Measurements from ENCODE around the gene CCDC191. TPM values are rescaled to one million over a fixed set of nuclear protein-coding genes. Genes with fewer than 3 reads are reported as not detected.

The CCDC191 gene
- total RNA-seq, 4 donors from 2014 or later: 0.92 to 3.6 (median 1.8) TPM

- TF ChIP-seq POLR2A (IDR thresholded peaks at IDR 0.05): no peak
- no peak for TF ChIP-seq CTCF (IDR thresholded peaks at IDR 0.05)
- intact Hi-C loops (cut with DNase I): no loop called here
- H3K4me1 ChIP-seq: no peaks in the 10 kb centered on the region
- DNase-seq: no peak
- H3K4me3 ChIP-seq: no peak overlapping the region
- H3K36me3 ChIP-seq: peaks cover 0 to 61% (median 0%) of the 10 kb centered on the region in 3 donors
- no peaks in the 10 kb centered on the region for H3K27me3 ChIP-seq
- no peaks in the 10 kb centered on the region for H3K9me3 ChIP-seq
- no peak overlapping the region for H3K27ac ChIP-seq
Observed at GRCh38 chr3:113981803-113982202, 74.5 kb downstream of the CCDC191 start.

GRCh38 chr3:113979916-113980315 is 76.4 kb downstream of the CCDC191 start:
- no peak overlapping the region for H3K4me3 ChIP-seq
- H3K36me3 ChIP-seq: peaks cover 0 to 55% (median 0%) of the 10 kb centered on the region in 3 donors
- DNase-seq: no peak
- WGBS, 2 donors: 73% methylated on average over 1 of the region's 1 CpG; no CpG with 5 or more reads in 1 of the 2 donors
- H3K9me3 ChIP-seq: no peaks in the 10 kb centered on the region
- H3K27me3 ChIP-seq: no peaks in the 10 kb centered on the region
- intact Hi-C loops (cut with DNase I): no loop called here
- TF ChIP-seq POLR2A (IDR thresholded peaks at IDR 0.05): no peak
- H3K4me1 ChIP-seq: no peaks in the 10 kb centered on the region
- no peak overlapping the region for H3K27ac ChIP-seq

- peaks cover 0 to 50% (median 0%) of the 10 kb centered on the region in 3 donors for H3K36me3 ChIP-seq
- H3K27ac ChIP-seq: no peak overlapping the region
- no peaks in the 10 kb centered on the region for H3K4me1 ChIP-seq
- H3K9me3 ChIP-seq: peaks cover 0 to 16% (median 0%) of the 10 kb centered on the region in 3 donors
- TF ChIP-seq POLR2A (IDR thresholded peaks at IDR 0.05): no peak
- no peak for TF ChIP-seq CTCF (IDR thresholded peaks at IDR 0.05)
- 87 to 97% methylated on average over 4 of the region's 4 CpGs for WGBS, 2 donors
- no peak overlapping the region for H3K4me3 ChIP-seq
- no peaks in the 10 kb centered on the region for H3K27me3 ChIP-seq
- intact Hi-C loops (cut with DNase I): no loop called here
- DNase-seq: no peak
Observed at GRCh38 chr3:113977822-113978221, 78.5 kb downstream of the CCDC191 start.

- H3K27me3 ChIP-seq: no peaks in the 10 kb centered on the region
- no peaks in the 10 kb centered on the region for H3K4me1 ChIP-seq
- no peak for DNase-seq
- TF ChIP-seq CTCF (IDR thresholded peaks at IDR 0.05): no peak
- no peak for TF ChIP-seq POLR2A (IDR thresholded peaks at IDR 0.05)
- peaks cover 0 to 5% (median 0%) of the 10 kb centered on the region in 3 donors for H3K36me3 ChIP-seq
- no peak overlapping the region for H3K4me3 ChIP-seq
- 52 to 53% methylated on average over 2 of the region's 2 CpGs for WGBS, 2 donors
- intact Hi-C loops (cut with DNase I): no loop called here
- no peak overlapping the region for H3K27ac ChIP-seq
- peaks cover 0 to 11% (median 0%) of the 10 kb centered on the region in 3 donors for H3K9me3 ChIP-seq
Observed at GRCh38 chr3:113968986-113969385, 87.3 kb downstream of the CCDC191 start.

GRCh38 chr3:113966172-113966571 is 90.2 kb downstream of the CCDC191 start:
- TF ChIP-seq POLR2A (IDR thresholded peaks at IDR 0.05) (no peak), CTCF (IDR thresholded peaks at IDR 0.05) (no peak)
- Histone ChIP-seq H3K4me3 (no peak overlapping the region), H3K4me1 (no peaks in the 10 kb centered on the region), H3K27ac (no peak overlapping the region), H3K36me3 (peaks cover 0 to 10% (median 0%) of the 10 kb centered on the region in 3 donors), H3K27me3 (no peaks in the 10 kb centered on the region), H3K9me3 (no peaks in the 10 kb centered on the region)
- DNase-seq: no peak
- 71 to 72% methylated on average over 2 of the region's 2 CpGs for WGBS, 2 donors
- intact Hi-C loops (cut with DNase I): no loop called here

- no peak overlapping the region for H3K27ac ChIP-seq
- DNase-seq: no peak
- WGBS, 2 donors: 84 to 92% methylated on average over 3 of the region's 3 CpGs
- intact Hi-C loops (cut with DNase I): no loop called here
- H3K4me3 ChIP-seq: no peak overlapping the region
- no peaks in the 10 kb centered on the region for H3K9me3 ChIP-seq
- TF ChIP-seq POLR2A (IDR thresholded peaks at IDR 0.05) (no peak), CTCF (IDR thresholded peaks at IDR 0.05) (no peak)
- H3K27me3 ChIP-seq: no peaks in the 10 kb centered on the region
- peaks cover 0 to 17% (median 0%) of the 10 kb centered on the region in 3 donors for H3K36me3 ChIP-seq
- H3K4me1 ChIP-seq: no peaks in the 10 kb centered on the region
Observed at GRCh38 chr3:113963879-113964278, 92.4 kb downstream of the CCDC191 start.

Data from esophagus squamous epithelium (tissue), 5 donors.